DOHH2 (cell line): ENCODE measurements around the gene HTR7.

Experiments used
- EZH2phosphoT487 ChIP-seq: fragments of 200-600 bp; sonication (generic); IDR thresholded peaks from 2 replicates; pipeline ENCODE4 v1.6.1; 2017; ENCODE audit warnings: borderline replicate concordance, mild to moderate bottlenecking, antibody characterized with exemption, low read length, moderate library complexity, mixed read lengths
- TF ChIP-seq, protein P1 (sequence below): fragments of 200-600 bp; sonication (generic); IDR thresholded peaks from one replicate; pipeline ENCODE4 v1.5.1; 2014; ENCODE audit warnings: antibody characterized with exemption, mild to moderate bottlenecking, low read depth, low read length; ENCODE audit not compliant: poor library complexity, severe bottlenecking

DNA sequence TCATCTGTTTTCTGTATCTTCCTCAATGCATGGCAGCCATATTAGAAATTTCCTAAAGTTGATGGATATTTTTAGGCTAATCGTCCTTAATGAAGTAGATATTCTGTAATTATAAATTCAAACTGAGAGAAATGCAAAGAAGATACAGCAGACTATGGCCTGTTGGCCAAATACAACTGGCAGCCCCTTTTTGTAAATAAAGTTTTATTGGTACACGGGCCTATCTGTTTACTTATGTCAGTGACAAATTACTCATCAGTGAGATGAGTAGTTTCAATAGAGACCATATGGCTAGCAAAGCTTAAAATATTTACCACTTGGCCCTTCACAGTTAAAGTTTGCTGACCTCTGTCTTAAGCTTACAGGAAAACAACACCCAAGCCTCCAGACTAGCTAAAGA is 112.3 kb downstream of the HTR7 start:
- TF ChIP-seq, protein P1, sequence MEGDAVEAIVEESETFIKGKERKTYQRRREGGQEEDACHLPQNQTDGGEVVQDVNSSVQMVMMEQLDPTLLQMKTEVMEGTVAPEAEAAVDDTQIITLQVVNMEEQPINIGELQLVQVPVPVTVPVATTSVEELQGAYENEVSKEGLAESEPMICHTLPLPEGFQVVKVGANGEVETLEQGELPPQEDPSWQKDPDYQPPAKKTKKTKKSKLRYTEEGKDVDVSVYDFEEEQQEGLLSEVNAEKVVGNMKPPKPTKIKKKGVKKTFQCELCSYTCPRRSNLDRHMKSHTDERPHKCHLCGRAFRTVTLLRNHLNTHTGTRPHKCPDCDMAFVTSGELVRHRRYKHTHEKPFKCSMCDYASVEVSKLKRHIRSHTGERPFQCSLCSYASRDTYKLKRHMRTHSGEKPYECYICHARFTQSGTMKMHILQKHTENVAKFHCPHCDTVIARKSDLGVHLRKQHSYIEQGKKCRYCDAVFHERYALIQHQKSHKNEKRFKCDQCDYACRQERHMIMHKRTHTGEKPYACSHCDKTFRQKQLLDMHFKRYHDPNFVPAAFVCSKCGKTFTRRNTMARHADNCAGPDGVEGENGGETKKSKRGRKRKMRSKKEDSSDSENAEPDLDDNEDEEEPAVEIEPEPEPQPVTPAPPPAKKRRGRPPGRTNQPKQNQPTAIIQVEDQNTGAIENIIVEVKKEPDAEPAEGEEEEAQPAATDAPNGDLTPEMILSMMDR, result no peak
- no peak for TF ChIP-seq EZH2phosphoT487
